GM12872 (cell line): ENCODE data around the gene RNF150.

Experiments
- TF ChIP-seq, protein P1 (sequence below): IDR thresholded peaks from 3 replicates; pipeline ENCODE4 v1.5.1; 2011; ENCODE audit warnings: low read depth, mild to moderate bottlenecking, low read length, moderate library complexity; ENCODE audit not compliant: insufficient read depth

RNF150 gene

DNA sequence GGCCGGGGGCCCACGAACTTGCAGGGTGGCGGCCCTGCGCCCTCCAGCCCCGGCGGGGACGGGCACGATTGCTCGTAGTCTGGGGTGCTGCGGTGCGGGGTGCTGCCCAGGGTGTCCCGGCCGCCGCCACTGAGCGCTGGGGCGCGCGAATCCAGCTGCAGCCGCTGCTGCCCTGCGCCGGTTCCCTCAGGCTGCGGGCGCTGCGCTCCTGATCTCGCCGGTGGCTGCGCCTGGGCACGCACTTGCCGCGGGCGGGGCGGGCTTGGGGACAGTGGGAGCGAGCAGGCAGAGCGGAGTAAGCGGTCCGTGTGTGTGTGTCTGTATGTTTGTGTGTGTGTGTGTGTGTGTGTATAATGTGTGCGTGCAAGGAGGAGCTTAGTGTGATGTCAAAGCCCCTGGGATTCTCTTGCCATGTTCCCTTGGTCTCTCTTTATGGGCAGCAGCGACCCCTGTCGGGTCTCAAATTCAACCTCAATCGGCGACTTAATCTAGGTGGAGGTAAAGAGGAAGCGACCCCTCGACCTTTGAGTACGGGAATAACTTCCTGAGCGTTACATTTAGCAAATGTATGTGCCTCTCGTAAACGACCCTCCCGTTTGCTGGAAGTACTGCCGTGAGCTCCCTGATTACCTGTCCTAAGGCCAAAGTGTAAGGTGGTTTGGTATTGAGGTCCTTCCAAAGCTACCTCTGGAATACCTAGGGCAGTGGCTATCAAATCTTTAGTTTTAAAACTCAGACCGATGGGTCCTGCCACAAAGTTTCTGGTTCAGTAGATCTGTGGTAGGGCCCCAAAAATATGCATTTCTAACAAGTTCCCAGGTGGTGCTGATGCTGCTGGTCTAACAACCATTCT lies at the start of gene RNF150:
RNF150 (minus strand) TSS at position 324 of the 853 bp plus-strand sequence.
- TF ChIP-seq, protein P1, sequence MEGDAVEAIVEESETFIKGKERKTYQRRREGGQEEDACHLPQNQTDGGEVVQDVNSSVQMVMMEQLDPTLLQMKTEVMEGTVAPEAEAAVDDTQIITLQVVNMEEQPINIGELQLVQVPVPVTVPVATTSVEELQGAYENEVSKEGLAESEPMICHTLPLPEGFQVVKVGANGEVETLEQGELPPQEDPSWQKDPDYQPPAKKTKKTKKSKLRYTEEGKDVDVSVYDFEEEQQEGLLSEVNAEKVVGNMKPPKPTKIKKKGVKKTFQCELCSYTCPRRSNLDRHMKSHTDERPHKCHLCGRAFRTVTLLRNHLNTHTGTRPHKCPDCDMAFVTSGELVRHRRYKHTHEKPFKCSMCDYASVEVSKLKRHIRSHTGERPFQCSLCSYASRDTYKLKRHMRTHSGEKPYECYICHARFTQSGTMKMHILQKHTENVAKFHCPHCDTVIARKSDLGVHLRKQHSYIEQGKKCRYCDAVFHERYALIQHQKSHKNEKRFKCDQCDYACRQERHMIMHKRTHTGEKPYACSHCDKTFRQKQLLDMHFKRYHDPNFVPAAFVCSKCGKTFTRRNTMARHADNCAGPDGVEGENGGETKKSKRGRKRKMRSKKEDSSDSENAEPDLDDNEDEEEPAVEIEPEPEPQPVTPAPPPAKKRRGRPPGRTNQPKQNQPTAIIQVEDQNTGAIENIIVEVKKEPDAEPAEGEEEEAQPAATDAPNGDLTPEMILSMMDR: peak; percentile 64

DNA sequence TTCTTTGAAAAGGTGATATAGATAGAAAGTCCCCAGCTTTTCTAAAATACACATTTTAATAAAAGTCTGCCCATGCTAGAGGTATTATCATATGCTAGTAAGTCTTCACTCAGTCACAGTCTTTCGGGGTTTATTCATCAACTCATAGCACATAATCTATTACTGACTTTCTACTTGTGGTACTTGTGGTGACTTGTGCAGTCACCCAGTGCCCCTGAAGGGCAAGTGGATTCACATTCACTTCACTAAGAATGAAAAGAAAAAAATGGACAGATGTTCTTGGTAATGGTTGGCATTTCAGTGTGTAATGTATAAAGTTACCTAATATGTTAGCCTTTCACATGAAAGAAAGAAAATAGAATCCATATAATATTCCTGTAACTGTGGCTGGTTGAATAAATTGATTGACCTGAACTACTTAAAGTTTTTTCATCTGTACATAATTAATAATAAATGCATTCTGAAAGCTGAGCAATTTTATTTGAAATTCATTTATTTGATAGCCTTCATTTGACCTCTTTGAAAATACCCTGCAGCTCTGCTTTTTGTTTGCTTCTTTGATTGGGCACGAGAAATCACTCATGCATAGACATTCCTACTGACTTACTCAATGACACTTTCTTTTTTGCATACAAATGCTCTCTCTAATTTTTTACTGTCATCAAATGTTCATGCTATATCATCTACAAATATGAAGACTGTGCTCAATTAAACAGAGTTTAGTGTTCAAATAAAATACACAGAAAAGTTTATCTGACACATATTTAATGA lies 47.9 kb upstream of the RNF150 start:
- TF ChIP-seq, protein P1: no peak

DNA sequence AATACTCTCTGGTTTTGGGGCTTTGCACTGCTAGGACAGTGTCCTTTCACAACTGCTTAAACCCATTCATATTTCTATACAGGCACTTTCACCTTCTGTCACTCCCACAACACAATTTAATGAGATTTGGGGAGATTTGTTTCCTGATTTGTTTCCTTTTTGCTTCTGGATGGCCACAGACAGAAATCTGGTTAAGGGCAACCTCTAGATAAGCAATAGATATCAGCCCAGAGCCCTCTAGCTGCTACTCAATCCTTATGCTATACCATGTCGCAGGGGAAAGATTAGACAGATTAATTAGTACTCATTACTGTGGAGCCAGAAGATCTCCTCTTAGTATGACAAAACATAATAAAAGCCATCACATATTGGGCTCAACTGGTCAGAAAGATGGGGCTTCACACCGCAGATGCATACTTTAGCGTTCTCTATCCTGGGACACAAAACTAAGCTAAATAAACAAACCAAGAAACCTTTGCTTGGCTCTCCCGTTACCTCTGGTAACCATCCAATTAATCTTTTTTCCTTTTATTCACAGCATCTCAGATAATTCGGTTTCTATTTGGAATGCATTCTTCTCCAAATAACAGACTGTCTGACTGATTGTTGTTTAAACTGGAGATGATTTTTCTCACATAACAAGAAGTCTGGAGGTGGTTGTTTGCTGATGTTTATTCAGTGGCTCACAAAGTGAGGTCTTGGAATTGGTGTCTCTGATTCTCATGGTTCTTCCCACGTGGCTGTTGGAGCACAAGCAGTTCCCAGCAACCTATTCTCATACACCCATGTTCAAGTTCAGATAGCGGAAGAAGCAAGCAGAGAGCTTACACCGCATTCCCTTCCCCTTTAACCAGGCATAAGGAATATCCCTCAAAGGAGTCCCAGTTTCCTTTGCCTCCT lies 46.5 kb upstream of the RNF150 start:
- TF ChIP-seq, protein P1: no peak

DNA sequence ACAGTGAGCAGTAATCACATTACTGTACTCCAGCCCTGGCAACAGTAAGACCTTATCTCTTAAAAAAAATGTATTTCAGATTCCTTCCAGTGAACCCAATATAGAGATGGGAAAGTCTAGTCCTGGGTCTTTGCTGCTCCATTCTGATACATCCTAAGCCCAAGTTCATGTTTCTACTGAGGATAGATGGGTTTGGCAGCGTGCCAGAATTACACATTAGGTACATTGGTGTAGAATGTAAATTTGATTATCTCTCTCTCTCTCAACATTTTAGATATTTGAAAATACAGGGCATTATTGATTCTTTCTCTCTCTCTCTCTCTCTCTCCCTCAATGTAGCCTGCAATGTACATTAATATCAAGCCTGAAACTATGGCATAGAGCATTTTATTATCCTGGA lies 43.9 kb upstream of the RNF150 start:
- TF ChIP-seq, protein P1: no peak

DNA sequence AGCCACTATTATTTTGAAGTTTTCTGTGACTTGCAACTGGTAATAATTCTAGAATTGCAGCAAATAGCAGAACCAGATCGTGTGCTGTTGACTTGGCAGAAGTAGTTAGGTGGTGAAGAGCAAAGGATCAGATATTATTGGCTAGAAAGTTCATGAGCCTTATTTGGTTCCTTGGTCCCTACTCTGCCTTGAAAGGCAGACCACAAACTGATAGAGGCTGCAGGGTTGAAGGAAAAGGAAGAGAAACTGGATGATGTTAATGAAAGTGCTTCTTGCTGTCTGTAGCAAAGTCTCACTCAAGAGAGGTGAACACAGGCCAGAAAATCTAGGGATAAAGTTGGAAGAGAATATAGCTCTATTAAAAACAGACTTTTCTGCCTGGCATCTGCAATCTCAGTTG lies 41.2 kb upstream of the RNF150 start:
- TF ChIP-seq, protein P1: no peak

DNA sequence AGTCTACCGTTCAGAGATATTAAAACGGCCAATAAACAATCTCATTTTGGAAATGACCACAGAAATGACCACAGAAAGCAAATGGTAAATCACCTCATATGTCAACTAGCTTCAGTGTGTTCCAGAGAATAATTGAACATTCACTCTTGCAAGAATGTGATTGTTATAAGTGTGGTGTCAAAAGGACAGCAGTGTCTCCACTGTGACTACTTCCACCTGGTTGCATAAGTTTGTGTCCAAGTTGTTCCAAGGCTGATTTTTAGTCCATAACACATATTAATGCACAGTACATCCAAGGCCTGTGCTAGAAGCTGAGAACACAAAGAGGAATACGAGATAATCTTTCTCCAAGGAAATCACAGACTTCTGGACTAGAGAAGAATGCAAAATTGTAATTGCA lies 37.4 kb upstream of the RNF150 start:
- TF ChIP-seq, protein P1: no peak
